GM18909 (cell line): ENCODE measurements around the gene PLEKHG5.

Experiments
- ATAC-seq: cut with Tn5 transposase; IDR thresholded peaks from one replicate; pipeline ENCODE4 v1.9.1; 2021; ENCODE audit warnings: mild to moderate bottlenecking; ENCODE audit not compliant: unreplicated experiment, poor library complexity

PLEKHG5 gene

GRCh38 chr1:6417961-6418667, 73.4 kb downstream of the PLEKHG5 start:
- ATAC-seq, result no peak
